IPS DF 19.7 (cell line): ENCODE measurements around the gene ADAMTS8.
A peak's percentile ranks its signal among the peaks of the same experiment; 100 is the strongest.
"Not testable (repeated sequence)": the region's sequence is repeated elsewhere in the genome, so short reads cannot be mapped to it uniquely, and the experiment has no call there.

ENCODE experiments used
- DNase-seq: peaks from one replicate; pipeline ENCODE4 v3.0.0-alpha.2; 2013; ENCODE audit warnings: low read depth, low spot score

Gene ADAMTS8

GRCh38 chr11:130438401-130439159 lies 10.2 kb upstream of the ADAMTS8 start:
- DNase-seq = not testable (repeated sequence)

DNA sequence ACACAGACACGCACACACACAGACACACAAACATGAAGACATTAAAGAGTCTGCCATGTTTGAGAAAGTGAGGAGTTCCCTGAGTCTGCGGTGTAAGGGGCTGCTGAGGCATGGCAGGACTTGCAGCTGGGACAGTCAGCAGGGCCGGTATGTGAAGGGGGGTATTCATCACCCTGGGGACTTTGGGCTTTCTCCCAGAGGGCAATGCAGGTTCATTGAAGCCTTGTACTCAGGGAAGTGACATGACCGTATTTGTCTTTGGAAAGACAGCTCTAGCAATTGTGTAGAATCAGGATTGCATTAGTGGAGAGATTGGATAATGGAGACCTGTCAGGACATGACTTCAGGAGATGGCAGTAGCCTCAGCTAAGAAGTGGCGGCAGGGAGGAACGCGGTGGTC lies 9.4 kb upstream of the ADAMTS8 start:
- no peak for DNase-seq

- no peak for DNase-seq
Measured at GRCh38 chr11:130436171-130436570, 7.8 kb upstream of the ADAMTS8 start.

- no peak for DNase-seq
Measured at GRCh38 chr11:130435671-130436070, 7.3 kb upstream of the ADAMTS8 start.

DNA sequence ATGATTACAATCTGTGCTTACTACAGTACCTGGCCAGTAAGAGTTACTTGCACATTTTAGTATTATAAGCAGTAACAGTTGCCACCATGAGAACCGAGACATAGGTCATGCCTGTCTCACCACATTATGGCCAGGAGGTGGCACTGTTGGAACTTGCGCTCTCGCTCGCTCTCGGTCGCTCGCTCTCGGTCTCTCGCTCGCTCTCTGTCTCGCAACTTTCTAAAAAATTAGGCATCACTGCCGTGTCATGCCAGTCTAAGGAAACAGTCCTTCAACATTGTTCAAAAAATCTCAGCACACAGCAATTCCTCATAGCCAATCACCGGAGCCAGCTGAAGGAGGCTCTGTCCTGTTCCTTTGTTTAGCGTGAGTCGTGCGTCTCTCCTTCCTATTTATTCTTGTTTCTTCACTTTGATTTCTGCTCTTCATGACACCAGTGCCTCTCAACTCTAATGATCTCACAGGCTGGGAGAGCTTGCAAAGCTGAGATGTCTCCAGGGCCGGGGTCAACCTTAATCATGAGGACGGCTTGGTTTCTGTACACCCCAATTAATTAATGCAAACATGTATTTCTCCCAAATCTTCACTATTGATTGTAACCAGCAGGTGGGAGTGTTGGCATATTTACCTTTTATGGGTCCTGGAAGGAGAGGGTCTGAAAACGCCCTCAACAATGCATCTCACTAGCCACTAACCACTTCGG lies 6.3 kb upstream of the ADAMTS8 start:
- DNase-seq = no peak

DNA sequence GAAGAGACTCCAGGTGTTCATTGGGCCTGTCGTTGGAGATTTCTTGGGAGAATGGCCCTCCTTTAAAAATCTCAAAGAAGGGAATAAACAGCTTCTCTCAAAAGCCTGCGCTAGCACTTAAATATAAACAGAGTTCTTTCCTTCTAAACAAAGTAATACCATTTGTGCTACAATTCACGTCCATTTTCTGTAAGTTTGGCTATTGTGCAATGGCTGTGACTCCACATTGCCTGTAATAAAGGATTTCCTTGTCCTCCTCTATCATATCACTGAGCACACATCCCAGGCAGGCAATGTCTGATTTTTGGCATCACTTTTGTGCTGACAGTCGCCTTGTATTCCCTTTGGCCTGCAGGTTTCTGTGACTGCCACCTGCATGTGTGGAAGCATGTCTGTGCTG lies 4.9 kb upstream of the ADAMTS8 start:
- DNase-seq = no peak

DNA sequence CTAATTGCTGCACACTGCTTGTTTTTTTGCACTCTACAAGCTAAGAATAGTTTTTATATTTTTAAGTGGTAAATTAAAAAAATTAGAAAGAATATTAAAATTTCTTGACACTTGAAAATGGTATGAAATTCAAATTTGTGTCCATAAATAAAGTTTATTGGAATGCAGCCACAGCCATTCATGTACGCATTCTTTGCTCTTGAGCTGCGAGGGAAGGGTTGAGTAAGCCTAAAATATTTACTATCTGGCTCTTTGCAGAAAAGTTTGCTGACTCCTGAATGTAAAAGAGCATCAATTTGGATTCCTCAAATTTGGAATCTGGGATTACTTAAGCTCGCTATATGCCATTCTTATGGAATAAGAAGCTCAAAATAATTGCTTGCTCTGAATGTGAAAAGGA lies 3.4 kb upstream of the ADAMTS8 start:
- no peak for DNase-seq

DNA sequence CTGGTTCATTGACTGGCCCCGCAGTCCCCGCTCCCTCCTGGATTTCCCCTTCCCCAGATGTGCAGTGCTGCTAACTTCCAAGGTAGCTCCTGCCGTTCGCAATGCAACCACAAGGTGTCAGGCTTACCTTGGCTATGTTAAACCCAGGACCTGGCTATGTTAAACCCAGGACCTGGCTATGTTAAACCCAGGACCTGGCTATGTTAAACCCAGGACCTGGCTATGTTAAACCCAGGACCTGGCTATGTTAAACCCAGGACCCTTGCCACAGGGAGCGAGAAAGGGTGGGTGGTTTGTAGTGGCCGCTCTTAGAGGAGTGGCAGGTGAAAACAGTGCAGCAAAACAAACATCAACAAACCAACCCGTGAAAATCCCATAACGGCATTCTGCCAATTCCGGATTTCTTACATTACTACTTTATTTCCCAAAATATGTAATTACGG lies 2.9 kb upstream of the ADAMTS8 start:
- peak; percentile 82 for DNase-seq

DNA sequence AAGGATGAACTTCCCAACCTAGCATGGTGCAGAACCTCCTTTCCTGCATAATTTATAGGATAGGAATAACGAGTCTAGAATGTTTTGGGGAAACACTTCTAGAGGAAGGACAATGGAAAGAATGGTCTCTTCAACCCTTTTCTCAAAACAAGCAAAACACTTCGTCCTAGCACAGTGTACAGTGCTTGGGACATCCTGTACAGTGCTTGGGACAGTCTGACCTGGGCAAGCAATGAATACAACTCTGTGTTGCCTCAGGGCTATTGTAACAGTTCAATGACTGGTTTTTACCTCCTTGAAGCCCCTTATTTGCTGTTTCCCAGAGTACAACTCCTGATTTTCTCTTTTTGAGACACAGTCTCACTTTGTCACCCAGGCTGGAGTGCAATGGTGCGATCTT lies 1.6 kb upstream of the ADAMTS8 start:
- no peak for DNase-seq

DNA sequence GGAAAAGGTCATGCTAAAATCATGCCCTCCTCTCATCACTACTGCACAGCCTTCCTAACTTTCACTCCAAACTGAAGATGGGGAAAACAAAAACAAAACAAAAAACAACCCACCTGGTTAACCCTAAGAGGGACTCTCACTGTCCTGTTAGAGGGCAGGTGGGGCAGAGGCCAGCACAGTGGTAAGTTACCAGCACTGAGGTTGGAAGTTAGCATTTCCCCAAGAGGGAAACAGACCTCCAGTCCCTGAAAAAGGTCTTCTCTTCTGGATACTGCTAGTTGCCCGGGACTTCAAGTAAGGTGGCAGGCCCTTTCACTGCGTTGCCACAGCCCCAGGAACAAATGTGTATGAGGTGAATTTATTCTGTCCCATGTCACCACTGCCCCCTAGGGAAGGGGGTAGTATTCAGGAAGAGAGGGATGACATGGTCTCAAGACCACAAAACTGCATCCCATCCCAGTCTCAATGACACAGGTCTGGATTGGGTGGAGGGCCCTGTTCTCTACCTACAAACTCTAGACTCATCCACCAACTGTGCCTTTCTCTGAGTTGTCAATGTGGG lies 792 bp upstream of the ADAMTS8 start:
- DNase-seq = no peak

DNA sequence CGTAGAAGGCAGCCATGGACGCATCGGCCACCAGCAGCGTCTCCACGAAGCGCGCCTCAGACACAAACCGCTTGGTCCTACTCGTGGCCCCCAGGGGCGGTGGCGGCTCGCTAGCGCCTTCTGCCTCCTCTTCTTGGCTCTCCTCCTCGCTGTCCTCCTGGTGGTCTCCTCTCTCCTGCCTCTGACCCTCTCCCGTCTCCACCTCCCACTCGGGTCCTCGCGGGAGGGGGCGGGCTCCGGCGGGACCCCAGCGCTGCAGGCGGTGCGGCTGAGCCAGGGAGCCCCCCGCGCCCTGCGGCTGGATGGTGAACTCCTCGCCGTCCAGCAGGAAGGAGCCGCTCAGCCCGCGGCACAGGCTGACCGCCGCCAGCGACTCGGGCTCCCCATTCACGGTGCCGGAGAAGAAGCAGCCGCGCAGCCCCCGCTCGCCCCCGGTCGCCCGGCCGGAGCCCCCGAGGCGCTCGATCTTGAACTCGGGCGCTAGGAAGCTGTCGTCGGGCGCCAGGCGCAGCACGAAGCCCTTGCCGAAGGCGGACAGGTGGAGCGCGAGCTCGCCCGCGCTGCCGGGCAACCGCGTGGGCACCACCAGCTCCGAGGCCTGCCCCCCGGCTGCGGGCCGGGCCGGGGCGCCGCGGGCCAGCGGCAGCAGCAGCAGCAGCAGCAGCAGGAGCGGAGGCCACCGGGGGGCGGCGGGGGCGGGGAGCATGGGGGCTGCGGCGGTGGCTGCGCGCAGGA lies 661 bp downstream of the ADAMTS8 start:
- no peak for DNase-seq

DNA sequence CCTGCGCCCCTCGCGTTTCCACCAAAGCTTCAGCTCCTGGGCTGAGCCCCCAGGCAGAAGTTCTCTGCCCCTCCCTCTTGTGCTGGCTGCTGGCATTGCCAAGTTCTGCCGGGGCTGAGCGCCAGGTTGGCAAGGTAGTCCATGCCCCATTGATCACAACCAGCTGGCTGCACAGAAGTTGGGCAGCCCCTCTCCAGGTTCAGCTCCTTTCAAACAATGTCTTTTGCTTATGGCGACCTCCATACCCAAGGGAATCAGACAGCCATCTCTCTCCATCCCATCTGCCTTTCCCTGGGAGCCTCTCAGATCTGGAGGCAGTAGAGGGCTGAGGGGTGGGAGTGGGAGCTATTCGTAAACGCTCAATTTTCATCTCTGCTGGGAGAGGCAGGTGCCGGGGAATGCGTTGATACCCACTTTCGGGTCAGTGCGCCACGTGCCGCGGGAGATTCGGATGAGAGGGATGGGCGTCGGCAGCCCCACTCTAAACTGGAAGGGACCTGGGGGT lies 1.5 kb downstream of the ADAMTS8 start:
- no peak for DNase-seq

DNA sequence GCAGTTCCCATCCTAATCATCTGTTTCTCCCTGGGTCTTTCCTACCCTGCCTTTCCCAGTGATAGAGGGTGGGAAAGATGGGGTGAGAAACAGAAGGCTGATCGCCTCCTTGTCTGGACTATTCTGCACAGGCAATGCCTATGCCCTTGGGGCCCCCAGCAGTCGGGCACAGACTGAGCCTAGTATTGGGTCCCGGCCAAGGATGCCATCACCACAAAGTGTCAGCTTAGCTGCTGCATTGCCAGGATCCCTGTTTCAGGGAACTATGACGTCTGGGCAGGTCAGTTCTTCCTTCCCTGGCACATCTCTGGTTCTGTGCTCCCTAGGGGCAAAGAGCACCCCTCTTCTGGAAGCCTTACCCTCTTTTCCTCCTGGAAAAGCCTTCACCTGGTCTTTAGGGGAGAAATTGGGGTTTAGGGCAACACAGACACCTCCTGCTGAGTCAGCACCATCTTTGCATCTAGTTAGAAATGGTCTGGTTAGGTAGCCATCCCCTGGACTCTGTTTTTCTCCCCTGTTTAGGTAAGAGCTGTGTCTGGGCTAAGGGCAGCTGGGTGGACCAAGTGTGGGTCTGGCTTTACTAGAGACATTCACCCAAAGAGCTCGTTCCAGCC lies 2.1 kb downstream of the ADAMTS8 start:
- DNase-seq = no peak

GRCh38 chr11:130425156-130425555 lies 3.3 kb downstream of the ADAMTS8 start:
- no peak for DNase-seq

- no peak for DNase-seq
Measured at GRCh38 chr11:130424613-130425140, 3.7 kb downstream of the ADAMTS8 start.

DNA sequence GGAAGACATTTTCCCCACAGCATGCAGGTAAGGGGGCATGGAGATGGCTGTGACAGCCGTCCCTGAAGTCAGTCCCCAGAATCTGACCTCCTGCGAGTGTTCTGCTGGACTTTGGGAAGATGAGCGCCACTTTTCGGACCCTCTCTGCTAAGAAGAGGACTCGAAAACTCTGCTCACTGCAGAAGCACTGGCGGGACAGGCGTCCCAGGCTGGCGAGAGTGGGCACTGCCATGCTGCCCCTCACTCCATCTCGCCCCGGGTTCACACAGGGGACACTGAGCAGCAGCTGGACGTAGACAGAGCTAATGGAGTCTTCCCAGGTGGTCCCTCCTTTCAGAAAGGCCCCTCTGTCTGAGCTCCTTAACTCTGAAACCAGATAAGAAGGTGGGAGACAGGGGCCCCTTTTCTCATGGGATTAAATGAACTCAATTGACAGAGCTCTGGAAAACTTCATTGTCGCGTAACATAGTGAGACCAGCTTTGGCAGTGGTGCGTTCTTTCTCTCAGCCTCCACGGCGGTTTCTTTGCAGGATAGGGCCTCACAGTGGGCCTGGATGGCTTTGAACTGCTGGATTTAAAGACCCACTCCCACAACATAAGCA lies 4.8 kb downstream of the ADAMTS8 start:
- DNase-seq = no peak

DNA sequence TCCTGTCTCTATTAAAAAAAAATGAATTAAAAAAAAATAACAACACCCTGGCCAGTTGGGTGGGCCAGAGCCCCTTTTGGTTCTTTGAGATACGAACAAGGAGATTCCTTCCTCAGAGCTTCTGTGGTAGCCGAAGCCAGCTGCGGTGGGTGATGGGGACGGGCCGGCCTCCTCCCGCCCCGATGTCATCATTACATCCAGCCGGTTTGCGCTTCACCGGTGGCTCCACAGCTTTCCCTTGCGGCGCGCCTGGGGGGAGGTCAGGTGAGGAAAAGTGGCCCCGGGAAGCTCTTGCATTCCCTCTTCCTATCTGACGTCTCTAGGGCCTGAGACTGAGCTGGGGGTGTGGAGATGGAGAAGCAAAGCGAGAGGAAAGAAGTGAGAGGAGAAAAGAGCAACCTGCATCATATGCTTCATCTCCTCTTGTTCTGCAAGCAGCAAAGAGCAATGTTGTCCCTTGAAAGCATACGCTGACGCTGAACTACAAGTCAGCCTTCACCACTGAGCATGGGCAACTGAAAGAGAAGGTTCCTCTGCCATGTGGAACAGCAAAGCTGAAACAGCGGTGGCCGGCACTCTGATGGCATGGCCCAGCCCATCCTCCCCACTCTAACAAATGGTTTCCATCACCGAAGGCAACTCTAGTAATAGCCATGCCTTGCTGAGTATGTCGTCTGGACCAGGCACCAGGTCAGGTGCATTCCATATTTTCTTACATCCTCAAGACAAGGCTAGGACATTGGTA lies 6.0 kb downstream of the ADAMTS8 start:
- DNase-seq = no peak

DNA sequence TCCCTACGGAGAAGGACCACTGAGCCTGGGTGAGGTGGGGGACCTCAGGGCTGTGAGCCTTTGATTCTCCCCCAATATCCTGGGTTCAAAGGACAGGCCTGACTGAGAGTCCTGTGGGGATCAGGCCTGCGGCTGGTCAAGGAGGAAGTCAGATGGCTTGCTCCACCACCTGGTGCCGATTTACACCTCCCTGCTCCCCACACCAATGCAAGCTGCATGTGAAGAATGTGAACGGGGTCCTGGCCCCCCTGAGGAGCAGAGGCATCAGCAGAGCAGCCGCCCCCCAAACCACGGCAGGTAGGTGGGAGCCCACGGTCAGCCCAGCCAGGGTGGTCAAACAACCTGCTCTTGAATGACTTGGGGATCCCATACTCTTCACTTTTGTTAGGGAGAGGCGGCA lies 6.7 kb downstream of the ADAMTS8 start:
- no peak for DNase-seq

- no peak for DNase-seq
Measured at GRCh38 chr11:130421199-130421585, 7.2 kb downstream of the ADAMTS8 start.

GRCh38 chr11:130420478-130421198 lies 7.8 kb downstream of the ADAMTS8 start:
- no peak for DNase-seq
